GM12864 (cell line): ENCODE measurements around the gene PRKAR1B.
"Not testable (repeated sequence)": the region's sequence is repeated elsewhere in the genome, so short reads cannot be mapped to it uniquely, and the experiment has no call there.

ENCODE experiments used
- DNase-seq: peaks from one replicate; pipeline ENCODE4 v3.0.0-alpha.2; 2011; ENCODE audit warnings: low read depth
- H3K4me3 ChIP-seq: 2 replicates; pipeline ENCODE4 v1.5.1; 2011; ENCODE audit warnings: mild to moderate bottlenecking, low read depth, low read length, control low read depth
- TF ChIP-seq, protein P1 (sequence below): IDR thresholded peaks from 2 replicates; pipeline ENCODE4 v1.5.1; 2011; ENCODE audit warnings: low read depth, mild to moderate bottlenecking, moderate library complexity, low read length, control low read depth, inconsistent platforms; ENCODE audit errors: missing control alignments

Gene PRKAR1B

GRCh38 chr7:746155-747061 is 19.3 kb upstream of the PRKAR1B start:
- no peak for DNase-seq
- H3K4me3 ChIP-seq, result no peak overlapping the region
- TF ChIP-seq, protein P1, sequence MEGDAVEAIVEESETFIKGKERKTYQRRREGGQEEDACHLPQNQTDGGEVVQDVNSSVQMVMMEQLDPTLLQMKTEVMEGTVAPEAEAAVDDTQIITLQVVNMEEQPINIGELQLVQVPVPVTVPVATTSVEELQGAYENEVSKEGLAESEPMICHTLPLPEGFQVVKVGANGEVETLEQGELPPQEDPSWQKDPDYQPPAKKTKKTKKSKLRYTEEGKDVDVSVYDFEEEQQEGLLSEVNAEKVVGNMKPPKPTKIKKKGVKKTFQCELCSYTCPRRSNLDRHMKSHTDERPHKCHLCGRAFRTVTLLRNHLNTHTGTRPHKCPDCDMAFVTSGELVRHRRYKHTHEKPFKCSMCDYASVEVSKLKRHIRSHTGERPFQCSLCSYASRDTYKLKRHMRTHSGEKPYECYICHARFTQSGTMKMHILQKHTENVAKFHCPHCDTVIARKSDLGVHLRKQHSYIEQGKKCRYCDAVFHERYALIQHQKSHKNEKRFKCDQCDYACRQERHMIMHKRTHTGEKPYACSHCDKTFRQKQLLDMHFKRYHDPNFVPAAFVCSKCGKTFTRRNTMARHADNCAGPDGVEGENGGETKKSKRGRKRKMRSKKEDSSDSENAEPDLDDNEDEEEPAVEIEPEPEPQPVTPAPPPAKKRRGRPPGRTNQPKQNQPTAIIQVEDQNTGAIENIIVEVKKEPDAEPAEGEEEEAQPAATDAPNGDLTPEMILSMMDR, result no peak

DNA sequence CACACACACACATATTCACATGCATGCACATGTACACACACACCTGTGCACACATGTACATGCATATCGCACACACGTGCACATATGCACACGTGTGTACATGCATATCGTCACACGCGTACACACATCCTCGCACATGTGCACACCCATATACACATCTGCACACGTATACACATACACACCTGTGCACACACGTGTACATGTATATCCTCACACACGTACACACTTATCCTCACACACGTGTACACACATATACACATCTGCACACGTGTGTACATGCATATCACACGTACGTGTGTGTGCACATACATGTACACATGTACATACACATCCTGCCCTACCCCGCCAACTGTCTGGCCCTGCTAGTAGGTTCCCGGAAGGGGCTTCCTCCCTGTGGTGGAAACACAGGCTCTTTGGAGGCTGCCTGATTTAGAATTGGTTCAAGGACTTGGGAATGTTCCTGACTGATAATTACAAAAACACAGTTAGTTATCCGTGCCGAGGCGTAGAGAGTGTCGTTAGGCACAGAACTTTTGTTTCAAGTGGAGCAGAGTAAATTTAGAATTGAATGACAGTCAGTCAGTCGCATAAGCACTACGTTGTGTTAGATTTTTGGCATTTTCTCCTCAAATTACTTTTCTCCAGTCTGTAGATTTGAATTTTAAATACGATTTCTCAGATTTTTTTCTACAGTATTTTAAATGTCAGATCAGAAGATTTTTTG is 18.5 kb upstream of the PRKAR1B start:
- no peak overlapping the region for H3K4me3 ChIP-seq
- TF ChIP-seq, protein P1, result no peak

DNA sequence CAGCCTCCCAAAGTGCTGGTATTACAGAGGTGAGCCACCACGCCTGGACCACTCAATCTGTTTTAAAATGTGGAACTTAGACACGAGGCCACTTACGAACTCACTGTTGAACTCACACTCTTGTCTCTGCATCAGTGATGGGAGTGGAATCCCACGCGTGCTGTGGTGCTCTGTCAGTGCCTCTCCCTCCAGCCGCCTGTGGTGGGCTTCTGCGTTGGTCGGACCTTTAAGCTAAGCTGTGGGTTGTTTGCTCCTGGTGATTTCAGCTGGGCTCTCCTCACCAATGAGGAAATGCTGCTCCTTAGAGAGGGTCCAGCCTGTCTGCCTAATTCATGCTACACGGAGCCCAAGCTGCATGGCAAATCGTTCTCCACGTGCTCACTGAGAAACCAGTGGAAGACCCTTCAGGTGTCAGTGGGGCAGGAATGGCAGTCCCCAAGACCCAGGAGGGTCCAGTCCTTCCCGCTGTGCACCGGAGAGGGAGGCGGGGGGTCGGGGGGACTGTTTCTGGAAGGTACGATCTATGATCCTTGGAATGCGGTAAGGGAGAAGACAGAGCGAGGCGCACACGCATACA is 17.9 kb upstream of the PRKAR1B start:
- H3K4me3 ChIP-seq, result no peak overlapping the region
- TF ChIP-seq, protein P1, result no peak
- no peak for DNase-seq

More for the DNA sequence above, 18.5 kb upstream of the PRKAR1B start:
- DNase-seq, result no peak

DNA sequence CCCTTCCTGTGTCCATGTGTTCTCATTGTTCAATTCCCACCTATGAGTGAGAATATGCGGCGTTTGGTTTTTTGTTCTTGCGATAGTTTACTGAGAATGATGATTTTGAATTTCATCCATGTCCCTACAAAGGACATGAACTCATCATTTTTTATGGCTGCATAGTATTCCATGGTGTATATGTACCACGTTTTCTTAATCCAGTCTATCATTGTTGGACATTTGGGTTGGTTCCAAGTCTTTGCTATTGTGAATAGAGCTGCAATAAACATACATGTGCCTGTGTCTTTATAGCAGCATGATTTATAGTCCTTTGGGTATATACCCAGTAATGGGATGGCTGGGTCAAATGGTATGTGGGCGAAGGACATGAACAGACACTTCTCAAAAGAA is 17.0 kb upstream of the PRKAR1B start:
- not testable (repeated sequence) for DNase-seq, H3K4me3 ChIP-seq

DNA sequence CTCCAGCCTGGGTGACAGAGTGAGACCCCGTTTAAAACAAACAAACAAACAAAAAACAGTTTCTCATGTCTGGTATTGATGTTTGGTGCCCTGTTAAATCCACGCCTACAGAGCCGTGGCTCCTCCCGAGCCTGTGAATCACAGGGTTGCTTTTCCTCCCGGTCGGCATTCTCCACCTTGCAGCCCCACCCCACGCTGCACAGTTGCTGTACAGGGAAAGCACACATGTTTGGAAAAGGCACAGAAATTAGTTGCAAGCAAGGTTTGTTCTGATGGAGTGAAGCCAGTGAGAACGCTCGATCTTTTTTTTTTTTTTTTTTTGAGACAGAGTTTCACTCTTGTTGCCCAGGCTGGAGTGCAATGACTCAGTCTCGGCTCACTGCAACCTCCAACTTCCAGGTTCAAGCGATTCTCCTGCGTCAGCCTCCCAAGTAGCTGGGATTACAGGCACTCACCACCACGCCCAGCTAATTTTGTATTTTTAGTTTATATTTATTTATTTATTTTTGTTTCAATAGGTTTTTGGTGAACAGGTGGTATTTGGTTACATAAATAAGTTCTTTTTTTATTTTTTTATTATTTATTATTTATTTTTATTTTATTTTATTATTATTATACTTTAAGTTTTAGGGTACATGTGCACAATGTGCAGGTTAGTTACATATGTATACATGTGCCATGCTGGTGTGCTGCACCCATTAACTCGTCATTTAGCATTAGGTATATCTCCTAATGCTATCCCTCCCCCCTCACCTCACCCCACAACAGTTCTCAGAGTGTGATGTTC is 16.5 kb upstream of the PRKAR1B start:
- not testable (repeated sequence) for H3K4me3 ChIP-seq, DNase-seq

- no peak for DNase-seq
- no peak overlapping the region for H3K4me3 ChIP-seq
- TF ChIP-seq, protein P1, result no peak
Observed at GRCh38 chr7:742791-743190, 15.7 kb upstream of the PRKAR1B start.

DNA sequence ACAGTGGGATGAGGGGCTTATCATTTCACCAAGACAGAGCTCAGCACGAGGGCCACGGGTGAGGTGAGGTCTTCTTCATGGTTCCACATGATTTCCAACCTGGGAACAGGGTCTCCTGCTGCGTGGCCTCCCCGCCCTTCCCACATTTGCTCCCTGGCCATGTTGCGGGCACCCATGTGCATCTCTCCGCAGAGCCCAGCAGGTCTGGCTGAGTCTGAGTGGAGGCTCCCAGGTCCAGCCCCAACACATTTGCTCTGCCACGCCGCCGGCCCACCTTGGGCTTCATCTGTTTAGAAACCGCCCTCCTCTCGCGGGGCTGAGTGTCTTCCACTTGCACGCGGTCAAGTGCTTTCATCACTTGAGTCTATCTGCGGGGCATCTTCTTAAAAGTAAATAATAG is 14.8 kb upstream of the PRKAR1B start:
- DNase-seq, result no peak
- H3K4me3 ChIP-seq, result no peak overlapping the region
- TF ChIP-seq, protein P1, result no peak
